PC-9 (cell line): ENCODE measurements around the gene PER2. TPM values are rescaled to one million over a fixed set of nuclear protein-coding genes. Genes with fewer than 3 reads are reported as not detected.

Source experiments
- Bru-seq: library from RNA; stranded (reverse); fragments of 400-500 nt; gene quantifications from one replicate; lab custom pipeline; 2021; lab: Mats Ljungman, UMichigan
- BruChase-seq, 2 experiments: library from RNA; stranded (reverse); fragments of 400-500 nt; gene quantifications; one replicate each; lab custom pipeline; 2021; lab: Mats Ljungman, UMichigan
- BruUV-seq: library from RNA; stranded (reverse); fragments of 400-500 nt; replicated peaks from 2 replicates; lab custom pipeline; 2021; lab: Mats Ljungman, UMichigan
- CTCF ChIA-PET: fragments of 300-600 bp; sonication (Branson Sonifier 250); formaldehyde crosslinking; loops from one replicate; lab custom pipeline; 2022; ENCODE audit warnings: antibody characterized with exemption; lab: Charles Lee
- POLR2A ChIA-PET: fragments of 300-600 bp; sonication (Branson Sonifier 250); formaldehyde crosslinking; loops from one replicate; lab custom pipeline; 2022; ENCODE audit warnings: antibody characterized with exemption; ENCODE audit not compliant: unreplicated experiment; lab: Charles Lee
- DNase-seq, 2 experiments: peaks; one replicate each; pipeline versions ENCODE4 v3.0.0 to v3.0.0-alpha.2; 2015 to 2022; ENCODE audit warnings: mixed read lengths in 1 of 2
- H2AFZ ChIP-seq: fragments of 200-600 bp; sonication (generic); 2 replicates; pipeline ENCODE4 v1.8.1; 2017; ENCODE audit warnings: antibody characterized with exemption
- H3F3A ChIP-seq: fragments of 200-600 bp; sonication (generic); 2 replicates; pipeline ENCODE4 v1.8.1; 2017; ENCODE audit warnings: antibody characterized with exemption, mild to moderate bottlenecking, low read depth; ENCODE audit not compliant: insufficient read depth
- H3K27ac ChIP-seq: fragments of 200-600 bp; sonication (generic); 2 replicates; pipeline ENCODE4 v1.6.1; 2016; ENCODE audit warnings: mixed run types
- H3K27me3 ChIP-seq: fragments of 200-600 bp; sonication (generic); 2 replicates; pipeline ENCODE4 v1.6.1; 2016; ENCODE audit warnings: low read depth, mixed run types; ENCODE audit not compliant: insufficient read depth
- H3K36me3 ChIP-seq: fragments of 200-600 bp; sonication (generic); 2 replicates; pipeline ENCODE4 v1.6.1; 2016; ENCODE audit warnings: low read depth, mixed run types
- H3K4me1 ChIP-seq: fragments of 200-600 bp; sonication (generic); replicated peaks from 2 replicates; pipeline ENCODE4 v1.6.1; 2016; ENCODE audit warnings: mixed run types; ENCODE audit not compliant: insufficient read depth
- H3K4me2 ChIP-seq: fragments of 200-600 bp; sonication (generic); 2 replicates; pipeline ENCODE4 v1.6.1; 2017; ENCODE audit warnings: mixed run types
- H3K4me3 ChIP-seq: fragments of 200-600 bp; sonication (generic); 2 replicates; pipeline ENCODE4 v1.6.1; 2016; ENCODE audit warnings: mixed run types
- H3K79me2 ChIP-seq: fragments of 200-600 bp; sonication (generic); 2 replicates; pipeline ENCODE4 v1.6.1; 2017; ENCODE audit warnings: low read depth, mixed run types
- H3K9me2 ChIP-seq: fragments of 200-600 bp; sonication (generic); 2 replicates; pipeline ENCODE4 v1.8.1; 2017; ENCODE audit warnings: mild to moderate bottlenecking; ENCODE audit not compliant: insufficient read depth
- H3K9me3 ChIP-seq: fragments of 200-600 bp; sonication (generic); 2 replicates; pipeline ENCODE4 v1.8.1; 2016; ENCODE audit warnings: low read depth; ENCODE audit not compliant: insufficient read depth
- H4K20me1 ChIP-seq: fragments of 200-600 bp; sonication (generic); 2 replicates; pipeline ENCODE4 v1.8.1; 2017; ENCODE audit not compliant: insufficient read depth
- EZH2 ChIP-seq: fragments of 200-600 bp; sonication (generic); IDR thresholded peaks from 2 replicates; pipeline ENCODE4 v1.8.0; 2017; ENCODE audit warnings: antibody characterized with exemption, low read depth
- intact Hi-C: fragments of 100-400 bp; cut with micrococcal nuclease; formaldehyde crosslinking; loops from one replicate; pipeline ENCODE4 v1.10.0; 2022; ENCODE audit not compliant: unreplicated experiment
- long read RNA-seq: library from polyadenylated mRNA; stranded (forward); transcript quantifications from one replicate; pipeline ENCODE4 v2.0.0, GENCODE V29; 2022
- total RNA-seq: library from RNA; stranded (reverse); gene quantifications from 2 replicates; pipeline ENCODE4 v1.2.3, GENCODE V29; 2021
- TF ChIP-seq, protein P1 (sequence below): fragments of 200-600 bp; sonication (generic); conservative IDR thresholded peaks from 2 replicates; pipeline ENCODE4 v1.6.1; 2017; ENCODE audit warnings: mixed run types, antibody characterized with exemption, mild to moderate bottlenecking, moderate library complexity

PER2 gene, protein sequence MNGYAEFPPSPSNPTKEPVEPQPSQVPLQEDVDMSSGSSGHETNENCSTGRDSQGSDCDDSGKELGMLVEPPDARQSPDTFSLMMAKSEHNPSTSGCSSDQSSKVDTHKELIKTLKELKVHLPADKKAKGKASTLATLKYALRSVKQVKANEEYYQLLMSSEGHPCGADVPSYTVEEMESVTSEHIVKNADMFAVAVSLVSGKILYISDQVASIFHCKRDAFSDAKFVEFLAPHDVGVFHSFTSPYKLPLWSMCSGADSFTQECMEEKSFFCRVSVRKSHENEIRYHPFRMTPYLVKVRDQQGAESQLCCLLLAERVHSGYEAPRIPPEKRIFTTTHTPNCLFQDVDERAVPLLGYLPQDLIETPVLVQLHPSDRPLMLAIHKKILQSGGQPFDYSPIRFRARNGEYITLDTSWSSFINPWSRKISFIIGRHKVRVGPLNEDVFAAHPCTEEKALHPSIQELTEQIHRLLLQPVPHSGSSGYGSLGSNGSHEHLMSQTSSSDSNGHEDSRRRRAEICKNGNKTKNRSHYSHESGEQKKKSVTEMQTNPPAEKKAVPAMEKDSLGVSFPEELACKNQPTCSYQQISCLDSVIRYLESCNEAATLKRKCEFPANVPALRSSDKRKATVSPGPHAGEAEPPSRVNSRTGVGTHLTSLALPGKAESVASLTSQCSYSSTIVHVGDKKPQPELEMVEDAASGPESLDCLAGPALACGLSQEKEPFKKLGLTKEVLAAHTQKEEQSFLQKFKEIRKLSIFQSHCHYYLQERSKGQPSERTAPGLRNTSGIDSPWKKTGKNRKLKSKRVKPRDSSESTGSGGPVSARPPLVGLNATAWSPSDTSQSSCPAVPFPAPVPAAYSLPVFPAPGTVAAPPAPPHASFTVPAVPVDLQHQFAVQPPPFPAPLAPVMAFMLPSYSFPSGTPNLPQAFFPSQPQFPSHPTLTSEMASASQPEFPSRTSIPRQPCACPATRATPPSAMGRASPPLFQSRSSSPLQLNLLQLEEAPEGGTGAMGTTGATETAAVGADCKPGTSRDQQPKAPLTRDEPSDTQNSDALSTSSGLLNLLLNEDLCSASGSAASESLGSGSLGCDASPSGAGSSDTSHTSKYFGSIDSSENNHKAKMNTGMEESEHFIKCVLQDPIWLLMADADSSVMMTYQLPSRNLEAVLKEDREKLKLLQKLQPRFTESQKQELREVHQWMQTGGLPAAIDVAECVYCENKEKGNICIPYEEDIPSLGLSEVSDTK (N-terminal part only)
- total RNA-seq (18.9 and 22.9 TPM in 2 replicates), Bru-seq, nascent RNA (percentile 83 among the genes with signal in this experiment), BruChase-seq, experiment 1, labeled RNA remaining after a 2-hour chase (percentile 90 among the genes with signal in this experiment), BruChase-seq, experiment 2, labeled RNA remaining after a 6-hour chase (percentile 91 among the genes with signal in this experiment)
- long read RNA-seq, partial matches to known transcripts = 1 of 3 reads
- long read RNA-seq, other reads (novel, unspliced or antisense) = 2 of 3 reads

DNA sequence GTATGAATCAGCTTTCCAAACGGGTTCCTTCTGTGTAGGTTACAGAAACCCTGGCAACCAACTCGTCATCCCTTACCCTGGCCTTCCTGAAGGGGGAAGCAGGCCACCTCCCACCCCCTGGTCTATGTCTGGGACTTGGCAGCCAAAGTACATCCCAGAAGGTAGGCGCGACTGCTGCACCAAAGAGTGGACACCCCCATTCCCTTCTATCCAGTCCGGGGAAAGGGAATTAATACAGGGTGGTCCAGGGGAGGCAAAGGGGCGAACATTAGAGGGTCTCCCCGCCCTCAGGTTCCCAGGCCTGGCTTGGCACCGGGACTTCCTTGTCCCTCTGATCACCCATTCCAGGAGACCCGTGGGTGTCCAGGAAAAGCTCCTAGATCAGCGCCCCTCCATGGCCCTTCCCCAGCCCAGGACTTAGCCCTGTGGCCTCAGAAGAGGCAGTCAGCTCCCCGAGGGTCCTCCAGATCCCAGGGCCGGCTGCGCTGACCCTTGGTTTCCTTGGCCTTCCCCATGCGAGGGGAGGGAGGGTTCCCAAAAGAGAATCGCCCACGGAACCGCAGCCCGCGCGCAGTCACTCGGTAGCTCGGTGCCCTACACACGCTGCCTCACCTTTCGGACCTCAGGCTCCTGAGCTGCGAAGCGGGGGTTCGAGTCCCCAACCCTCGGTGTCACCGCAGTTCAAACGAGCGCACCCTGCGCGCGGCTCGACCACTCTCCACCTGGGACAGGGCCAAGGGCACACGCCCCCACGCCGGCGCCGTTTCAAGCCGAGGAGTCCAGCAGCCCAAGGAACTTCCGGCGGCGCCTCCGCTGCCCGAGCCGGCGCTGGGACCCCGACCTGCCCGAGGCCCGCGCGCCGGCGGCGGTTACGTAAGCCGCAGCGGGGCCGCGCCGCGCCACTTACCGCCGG lies at the start of gene PER2:
Gene PER2, minus strand, starts transcription at position 874 of the 913 bp plus-strand sequence. CDS start 10,674 bp downstream, outside the sequence.
- Histone ChIP-seq H3K4me2 (peak within 1 kb of the TSS; percentile 95), H3K9me3 (no peaks in the 10 kb centered on the region), H3K4me3 (peak within 1 kb of the TSS; percentile 72), H4K20me1 (no peaks in the 10 kb centered on the region), H2AFZ (peak within 1 kb of the TSS; percentile 78), H3K36me3 (no peaks in the 10 kb centered on the region), H3K27ac (peak within 1 kb of the TSS; percentile 85; the same call in 1 of the 2 replicates), H3K27me3 (no peaks in the 10 kb centered on the region), H3F3A (peaks cover 44% of the 10 kb centered on the region), H3K9me2 (no peaks in the 10 kb centered on the region), H3K79me2 (peaks cover 40% of the 10 kb centered on the region), H3K4me1 (peaks cover 55% of the 10 kb centered on the region)
- DNase-seq = peak; percentile 90 to 93
- TSS peak; percentile 33 for BruUV-seq
- CTCF ChIA-PET = interaction anchor here (1.0 kb wide), 1 partner anchor 14 kb away, joined by 3 read pairs; no protein-coding TSS in a partner anchor
- TF ChIP-seq, protein P1, sequence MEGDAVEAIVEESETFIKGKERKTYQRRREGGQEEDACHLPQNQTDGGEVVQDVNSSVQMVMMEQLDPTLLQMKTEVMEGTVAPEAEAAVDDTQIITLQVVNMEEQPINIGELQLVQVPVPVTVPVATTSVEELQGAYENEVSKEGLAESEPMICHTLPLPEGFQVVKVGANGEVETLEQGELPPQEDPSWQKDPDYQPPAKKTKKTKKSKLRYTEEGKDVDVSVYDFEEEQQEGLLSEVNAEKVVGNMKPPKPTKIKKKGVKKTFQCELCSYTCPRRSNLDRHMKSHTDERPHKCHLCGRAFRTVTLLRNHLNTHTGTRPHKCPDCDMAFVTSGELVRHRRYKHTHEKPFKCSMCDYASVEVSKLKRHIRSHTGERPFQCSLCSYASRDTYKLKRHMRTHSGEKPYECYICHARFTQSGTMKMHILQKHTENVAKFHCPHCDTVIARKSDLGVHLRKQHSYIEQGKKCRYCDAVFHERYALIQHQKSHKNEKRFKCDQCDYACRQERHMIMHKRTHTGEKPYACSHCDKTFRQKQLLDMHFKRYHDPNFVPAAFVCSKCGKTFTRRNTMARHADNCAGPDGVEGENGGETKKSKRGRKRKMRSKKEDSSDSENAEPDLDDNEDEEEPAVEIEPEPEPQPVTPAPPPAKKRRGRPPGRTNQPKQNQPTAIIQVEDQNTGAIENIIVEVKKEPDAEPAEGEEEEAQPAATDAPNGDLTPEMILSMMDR = peak; percentile 54
- no peak for TF ChIP-seq EZH2
- intact Hi-C loops = loop anchor here (1.0 to 10.0 kb wide), 4 partner anchors 32 to 989 kb away; partner anchors contain the start of gene TRAF3IP1
- POLR2A ChIA-PET = interaction anchor here (0.7 to 0.8 kb wide), 7 partner anchors 12 to 636 kb away, joined by 3 to 9 read pairs (median 4); no protein-coding TSS in a partner anchor

DNA sequence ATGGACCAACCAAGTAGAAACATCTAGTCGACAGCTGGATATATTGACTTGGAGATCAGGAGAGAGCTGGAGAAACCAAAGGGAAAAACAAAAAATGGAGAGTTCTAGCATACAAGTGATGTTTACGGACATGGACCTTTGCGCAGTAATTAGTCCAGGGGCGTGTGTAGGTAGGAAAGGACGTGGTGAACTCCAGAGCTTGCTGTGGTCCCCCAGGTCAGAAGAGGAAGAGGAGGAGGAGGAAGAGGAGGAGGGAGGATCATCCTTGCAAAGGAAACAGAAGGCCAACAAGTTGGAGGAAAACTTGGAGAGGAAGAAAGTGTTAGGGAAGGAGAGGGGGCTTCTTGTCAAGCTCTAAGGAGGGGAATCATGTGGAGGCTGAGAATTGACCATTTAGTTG lies 49.4 kb upstream of the PER2 start:
- Histone ChIP-seq H3K9me2 (no peaks in the 10 kb centered on the region), H3F3A (no peaks in the 10 kb centered on the region), H3K36me3 (peaks cover 11% of the 10 kb centered on the region; the same call in 1 of the 2 replicates), H4K20me1 (peaks cover 9% of the 10 kb centered on the region), H3K79me2 (no peaks in the 10 kb centered on the region), H2AFZ (no peak overlapping the region), H3K4me3 (no peak overlapping the region), H3K4me1 (no peaks in the 10 kb centered on the region), H3K27me3 (no peaks in the 10 kb centered on the region), H3K4me2 (no peak overlapping the region), H3K9me3 (no peaks in the 10 kb centered on the region), H3K27ac (no peak overlapping the region)
- BruUV-seq = no TSS peak
- no peak for DNase-seq
- POLR2A ChIA-PET = no interaction called here
- CTCF ChIA-PET = interaction anchor here (1.0 kb wide), 1 partner anchor 47 kb away, joined by 3 read pairs; no protein-coding TSS in a partner anchor
- TF ChIP-seq, protein P1 = no peak
- no peak for TF ChIP-seq EZH2
- intact Hi-C loops = loop anchor here (5.0 kb wide), 1 partner anchor 81 kb away; no protein-coding TSS in a partner anchor
